22Rv1 (cell line): ENCODE measurements around the gene TMEM167A.

ENCODE experiments used
- H3K27ac ChIP-seq: fragments of 450-650 bp; 2 replicates; pipeline ENCODE4 v1.5.1; 2017
- CTCF ChIP-seq: fragments of 450-650 bp; IDR thresholded peaks from 2 replicates; pipeline ENCODE4 v1.5.1; 2017; ENCODE audit warnings: mild to moderate bottlenecking
- ZFX ChIP-seq: fragments of 450-650 bp; IDR thresholded peaks from 2 replicates; pipeline ENCODE4 v1.6.1; 2017; ENCODE audit warnings: antibody characterized with exemption, borderline replicate concordance

The TMEM167A gene

GRCh38 chr5:83090169-83090568 lies 13.0 kb upstream of the TMEM167A start:
- TF ChIP-seq CTCF: no peak
- no peak for TF ChIP-seq ZFX
- H3K27ac ChIP-seq: no peak overlapping the region

GRCh38 chr5:83085106-83085505 lies 7.9 kb upstream of the TMEM167A start:
- no peak for TF ChIP-seq CTCF
- TF ChIP-seq ZFX: no peak
- H3K27ac ChIP-seq: no peak overlapping the region

GRCh38 chr5:83084336-83084735 lies 7.1 kb upstream of the TMEM167A start:
- TF ChIP-seq ZFX (no peak), CTCF (no peak)
- H3K27ac ChIP-seq: no peak overlapping the region

GRCh38 chr5:83082750-83083149 lies 5.6 kb upstream of the TMEM167A start:
- no peak overlapping the region for H3K27ac ChIP-seq
- TF ChIP-seq CTCF (no peak), ZFX (no peak)

GRCh38 chr5:83077662-83078261 lies 568 bp upstream of the TMEM167A start:
- peak overlapping the region; percentile 61 for H3K27ac ChIP-seq
- TF ChIP-seq CTCF (no peak), ZFX (no peak)

- TF ChIP-seq CTCF: no peak
- TF ChIP-seq ZFX: no peak
- H3K27ac ChIP-seq: no peak overlapping the region
These were observed 4.2 kb downstream of the TMEM167A start for GRCh38 chr5:83072966-83073365.

- H3K27ac ChIP-seq: no peak overlapping the region
- TF ChIP-seq CTCF: no peak
- no peak for TF ChIP-seq ZFX
These were observed 5.7 kb downstream of the TMEM167A start for GRCh38 chr5:83071286-83072051.
